ENCODE results near the gene MAL.

The MAL gene

GRCh38 chr2:95052804-95053479 is 27.4 kb downstream of the MAL start:
- peak; percentile 13 for TF ChIP-seq CTCF (IDR thresholded peaks at IDR 0.05; ENCODE audit: low read depth, low read length, missing control alignments)
- no peak overlapping the region for H3K4me3 ChIP-seq (ENCODE audit: low read depth, low read length)
- no peak for DNase-seq (ENCODE audit: low read depth)

- no peak overlapping the region for H3K4me3 ChIP-seq (ENCODE audit: low read depth, low read length)
- no peak for DNase-seq (ENCODE audit: low read depth)
- peak; percentile 46 for TF ChIP-seq CTCF (IDR thresholded peaks at IDR 0.05; ENCODE audit: low read depth, low read length, missing control alignments)
Observed at GRCh38 chr2:95053543-95053942, 28.0 kb downstream of the MAL start.

GRCh38 chr2:95054016-95054415 is 28.5 kb downstream of the MAL start:
- DNase-seq (ENCODE audit: low read depth) = no peak
- H3K4me3 ChIP-seq (ENCODE audit: low read depth, low read length) = no peak overlapping the region
- no peak for TF ChIP-seq CTCF (IDR thresholded peaks at IDR 0.05; ENCODE audit: low read depth, low read length, missing control alignments)

- DNase-seq (ENCODE audit: low read depth) = no peak
- no peak for TF ChIP-seq CTCF (IDR thresholded peaks at IDR 0.05; ENCODE audit: low read depth, low read length, missing control alignments)
- H3K4me3 ChIP-seq (ENCODE audit: low read depth, low read length) = no peak overlapping the region
Observed at GRCh38 chr2:95055262-95055661, 29.8 kb downstream of the MAL start.

- TF ChIP-seq CTCF (IDR thresholded peaks at IDR 0.05; ENCODE audit: low read depth, low read length, missing control alignments) = no peak
- no peak for DNase-seq (ENCODE audit: low read depth)
- H3K4me3 ChIP-seq (ENCODE audit: low read depth, low read length) = no peak overlapping the region
Observed at GRCh38 chr2:95056044-95056443, 30.5 kb downstream of the MAL start.

GRCh38 chr2:95056461-95057459 is 31.3 kb downstream of the MAL start:
- no peak for TF ChIP-seq CTCF (IDR thresholded peaks at IDR 0.05; ENCODE audit: low read depth, low read length, missing control alignments)
- no peak overlapping the region for H3K4me3 ChIP-seq (ENCODE audit: low read depth, low read length)
- DNase-seq (ENCODE audit: low read depth) = no peak
